GM19239 (cell line): Measurements from ENCODE around the gene SLC7A14.
A peak's percentile ranks its signal among the peaks of the same experiment; 100 is the strongest.

Experiments
- DNase-seq: peaks from one replicate; pipeline ENCODE4 v3.0.0; 2011; ENCODE audit warnings: low spot score; ENCODE audit not compliant: insufficient read length
- FAIRE-seq: peaks from 2 replicates; lab custom pipeline; 2011; peaks lifted over from hg19 to GRCh38; lab: Jason Lieb, UNC

SLC7A14 gene

DNA sequence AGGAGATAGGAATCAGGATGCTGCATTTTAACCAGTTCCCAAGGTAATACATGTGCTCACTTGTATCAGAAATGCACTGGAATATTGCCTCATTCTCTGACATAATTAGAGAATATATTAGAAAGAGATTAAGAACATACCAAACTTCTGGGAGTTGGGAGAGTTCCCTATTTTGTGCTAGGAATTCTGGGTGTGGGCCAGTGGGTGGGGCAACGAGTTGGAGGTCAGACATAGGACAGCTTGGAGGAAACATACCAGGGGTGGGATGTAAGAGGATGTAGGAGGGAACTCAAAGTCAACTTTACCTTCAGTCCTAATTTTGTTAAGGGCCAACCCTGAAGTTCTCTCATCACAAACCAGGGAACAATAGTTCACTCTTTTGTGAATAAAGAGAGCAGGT, 83.6 kb downstream of the SLC7A14 start:
- DNase-seq (no peak), FAIRE-seq (no peak)

DNA sequence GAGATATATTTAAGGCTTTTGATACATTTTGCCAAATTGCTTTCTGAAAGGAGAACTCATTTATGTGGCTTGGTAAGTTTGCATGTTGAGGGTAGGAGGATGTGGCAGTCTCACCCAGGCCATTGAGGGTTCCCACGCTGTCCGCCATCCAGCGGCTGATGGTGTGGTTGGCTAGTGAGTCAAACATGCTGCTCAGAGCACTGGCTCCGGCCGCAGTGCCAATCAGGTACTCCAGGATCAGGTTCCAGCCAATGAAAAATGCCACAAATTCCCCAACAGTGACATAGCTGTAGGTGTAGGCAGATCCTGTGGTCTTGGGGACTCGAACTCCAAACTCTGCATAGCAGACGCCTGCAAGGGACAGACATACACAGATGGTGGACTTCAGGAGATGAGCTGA, 84.9 kb downstream of the SLC7A14 start:
- no peak for FAIRE-seq
- DNase-seq = no peak

DNA sequence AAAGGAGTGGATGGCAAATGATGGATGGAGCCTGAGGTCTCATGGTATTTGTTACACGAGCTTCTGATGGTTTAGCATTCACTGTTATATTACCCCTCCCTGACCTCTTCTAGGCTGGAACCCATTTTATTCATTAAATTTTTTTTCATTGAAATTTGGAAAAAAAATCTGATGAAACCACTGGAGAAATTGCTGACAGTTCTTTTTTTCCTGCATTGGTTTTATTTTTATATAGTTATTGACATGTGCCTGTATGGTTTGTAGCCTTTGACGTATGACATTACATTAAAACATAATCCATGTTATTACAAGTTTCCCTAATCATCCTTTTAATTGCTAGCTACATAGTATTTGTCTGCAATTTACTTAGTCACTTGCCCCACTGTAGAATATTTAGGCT, 85.4 kb downstream of the SLC7A14 start:
- no peak for FAIRE-seq
- no peak for DNase-seq

DNA sequence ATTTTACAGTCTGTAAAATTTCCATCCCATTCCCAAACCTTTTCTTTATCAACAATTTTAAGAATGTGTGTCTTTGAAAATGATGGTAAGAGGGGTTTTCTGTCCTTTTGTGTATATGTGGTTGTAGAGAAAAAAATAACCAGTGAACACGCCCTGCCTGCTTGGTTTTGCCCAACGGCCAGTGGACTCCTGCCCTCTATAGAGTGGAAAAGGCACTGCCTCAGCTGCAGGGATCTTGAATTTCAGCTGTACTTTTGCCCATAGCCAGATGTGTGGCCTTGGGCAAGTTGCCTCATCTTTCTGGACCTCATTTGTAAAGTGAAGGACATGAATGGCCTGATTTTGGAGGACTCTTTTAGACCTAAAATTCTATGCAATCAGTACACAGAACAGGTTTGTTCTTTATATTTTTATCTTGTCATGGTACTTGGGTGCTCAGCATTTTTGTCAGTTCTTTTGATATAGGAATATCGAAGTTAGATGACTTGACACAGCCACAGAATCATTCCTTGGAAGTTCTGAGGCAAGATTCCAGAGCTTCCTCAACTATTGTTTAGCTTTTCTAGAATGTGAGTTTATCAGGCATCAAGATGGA, 86.2 kb downstream of the SLC7A14 start:
- FAIRE-seq (no peak), DNase-seq (peak; percentile 18)

DNA sequence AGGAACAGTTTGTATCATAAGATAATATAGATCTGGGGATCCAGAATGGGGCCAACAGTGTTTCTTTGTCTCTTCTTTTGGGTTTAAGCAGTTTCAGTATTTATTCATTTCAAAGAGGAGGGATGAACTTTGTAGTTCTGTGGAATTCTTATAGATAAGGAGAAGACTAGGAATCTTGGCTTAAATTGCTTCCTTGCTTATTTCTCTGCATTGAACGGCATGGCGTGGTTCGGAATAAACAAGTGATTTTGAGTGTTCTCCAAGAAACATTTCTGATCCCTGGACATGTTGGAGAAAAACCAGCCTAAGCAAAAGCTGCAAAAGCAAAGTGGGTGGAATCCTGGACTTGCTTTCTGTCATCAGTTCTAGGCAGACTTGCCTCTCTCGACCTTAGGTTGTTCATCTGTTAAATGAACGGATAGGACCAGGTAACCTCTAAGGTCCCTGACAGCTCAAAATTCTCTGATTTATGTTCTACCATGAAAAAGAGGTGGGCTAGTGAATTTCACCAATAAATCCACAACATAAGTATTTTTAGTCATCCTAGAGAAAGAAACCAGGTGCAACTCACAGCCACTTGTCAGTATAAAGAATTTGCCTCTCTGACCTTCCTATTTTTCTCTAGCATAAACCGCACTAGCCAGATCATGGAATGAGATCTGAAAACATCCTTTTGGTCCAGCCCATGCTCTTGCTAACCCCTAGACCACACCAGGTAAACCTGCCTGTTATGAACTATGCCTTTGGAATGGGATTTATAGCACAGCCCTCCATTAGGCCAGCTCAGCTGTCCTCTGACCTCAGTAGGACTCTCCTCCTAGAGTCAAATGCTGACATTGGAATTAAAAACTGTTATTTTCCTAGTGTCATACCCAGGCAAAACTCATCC, 88.4 kb downstream of the SLC7A14 start:
- FAIRE-seq (no peak), DNase-seq (no peak)

DNA sequence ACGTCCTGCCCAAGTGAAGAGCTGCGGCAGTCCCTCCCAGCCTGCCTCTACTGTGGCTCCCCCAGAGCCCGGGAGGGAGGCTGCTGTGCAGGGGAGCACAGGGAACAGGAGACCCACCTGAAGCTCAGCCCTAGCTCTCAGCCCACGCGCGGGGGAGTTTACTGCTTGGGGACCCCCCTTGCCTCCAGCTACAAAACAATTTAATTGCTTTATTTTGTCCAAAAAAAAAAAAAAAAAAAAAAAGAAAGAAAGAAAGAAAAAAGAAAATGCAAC, 89.1 kb downstream of the SLC7A14 start:
- no peak for FAIRE-seq
- no peak for DNase-seq

DNA sequence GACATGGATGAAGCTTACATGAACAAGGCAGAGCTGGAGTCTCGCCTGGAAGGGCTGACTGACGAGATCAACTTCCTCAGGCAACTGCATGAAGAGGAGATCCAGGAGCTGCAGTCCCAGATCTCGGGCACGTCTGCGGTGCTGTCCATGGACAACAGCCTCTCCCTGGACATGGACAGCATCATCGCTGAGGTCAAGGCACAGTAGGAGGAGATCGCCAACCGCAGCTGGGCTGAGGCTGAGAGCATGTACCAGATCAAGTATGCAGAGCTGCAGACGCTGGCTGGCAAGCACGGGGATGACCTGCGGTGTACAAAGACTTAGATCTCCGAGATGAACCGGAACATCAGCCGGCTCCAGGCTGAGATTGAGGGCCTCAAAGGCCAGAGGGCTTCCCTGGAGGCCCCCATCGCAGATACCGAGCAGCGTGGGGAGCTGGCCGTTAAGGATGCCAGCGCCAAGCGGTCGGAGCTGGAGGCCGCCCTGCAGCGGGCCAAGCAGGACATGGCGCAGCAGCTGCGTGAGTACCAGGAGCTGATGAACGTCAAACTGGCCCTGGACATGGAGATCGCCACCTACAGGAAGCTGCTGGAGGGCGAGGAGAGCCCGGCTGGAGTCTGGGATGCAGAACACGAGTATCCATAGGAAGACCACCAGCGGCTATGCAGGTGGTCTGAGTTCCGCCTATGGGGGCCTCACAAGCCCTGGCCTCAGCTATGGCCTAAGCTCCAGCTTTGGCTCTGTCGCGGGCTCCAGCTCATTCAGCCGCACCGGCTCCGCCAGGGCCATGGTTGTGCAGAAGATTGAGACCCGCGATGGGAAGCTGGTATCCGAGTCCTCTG, 89.6 kb downstream of the SLC7A14 start:
- FAIRE-seq = no peak
- no peak for DNase-seq

DNA sequence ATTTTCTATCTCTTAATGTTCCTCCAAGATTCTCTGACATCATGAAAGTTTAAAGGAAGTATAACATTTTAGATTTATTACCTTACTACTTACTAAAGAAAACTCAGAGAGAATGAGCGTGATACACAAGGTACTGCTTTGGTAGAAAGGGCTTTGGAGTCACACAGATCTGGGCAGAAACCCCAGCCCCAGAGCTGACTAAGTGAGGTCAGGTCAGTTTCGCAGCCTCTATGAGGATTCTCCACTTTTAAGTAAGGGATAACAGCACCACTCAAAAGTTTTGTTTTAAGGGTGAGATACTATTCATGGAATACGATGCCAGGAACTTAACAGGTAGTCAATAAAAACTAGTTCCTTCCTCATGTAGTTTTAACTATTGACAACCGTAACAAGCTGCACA, 91.1 kb downstream of the SLC7A14 start:
- DNase-seq = no peak
- no peak for FAIRE-seq

DNA sequence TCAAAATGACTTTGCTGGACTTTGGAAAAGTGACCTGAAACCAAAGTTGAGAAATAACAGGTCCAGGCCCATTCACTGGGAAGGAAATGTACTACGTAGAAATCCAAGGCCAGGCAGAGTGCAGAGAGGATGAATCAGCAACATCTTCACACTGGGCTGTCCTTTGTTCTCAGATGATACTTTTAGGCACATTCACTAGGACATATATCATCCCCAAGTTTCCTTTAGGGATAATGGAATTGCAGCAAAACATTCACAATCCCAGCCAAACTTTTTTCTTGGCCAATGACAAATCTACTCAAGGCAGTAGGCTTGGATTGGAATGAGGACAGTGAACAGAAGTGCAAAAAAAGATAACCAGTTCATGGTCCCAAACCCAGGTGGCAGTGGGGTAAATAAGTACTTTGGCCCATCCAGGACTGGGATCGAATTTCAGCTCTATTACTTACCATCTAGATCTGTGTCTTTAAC, 92.1 kb downstream of the SLC7A14 start:
- DNase-seq (no peak), FAIRE-seq (no peak)

DNA sequence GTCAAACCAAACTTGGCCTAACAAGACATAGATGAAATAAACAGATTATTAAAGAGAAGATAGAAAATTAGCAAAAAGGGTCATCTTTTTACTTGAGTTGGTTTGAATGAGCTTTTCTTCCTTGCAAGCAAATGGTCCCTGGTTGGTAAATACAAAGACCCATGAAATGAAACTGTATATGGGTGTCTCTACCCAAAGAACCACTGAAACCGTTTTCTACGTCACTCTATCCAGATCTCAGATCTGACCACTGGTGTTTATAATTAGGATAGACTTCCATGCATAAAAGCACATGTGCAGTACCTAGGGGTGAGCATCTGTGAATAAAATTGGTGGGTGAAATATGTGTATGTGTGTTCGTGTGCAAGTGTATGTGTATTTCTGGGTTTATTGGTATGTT, 94.0 kb downstream of the SLC7A14 start:
- no peak for DNase-seq

DNA sequence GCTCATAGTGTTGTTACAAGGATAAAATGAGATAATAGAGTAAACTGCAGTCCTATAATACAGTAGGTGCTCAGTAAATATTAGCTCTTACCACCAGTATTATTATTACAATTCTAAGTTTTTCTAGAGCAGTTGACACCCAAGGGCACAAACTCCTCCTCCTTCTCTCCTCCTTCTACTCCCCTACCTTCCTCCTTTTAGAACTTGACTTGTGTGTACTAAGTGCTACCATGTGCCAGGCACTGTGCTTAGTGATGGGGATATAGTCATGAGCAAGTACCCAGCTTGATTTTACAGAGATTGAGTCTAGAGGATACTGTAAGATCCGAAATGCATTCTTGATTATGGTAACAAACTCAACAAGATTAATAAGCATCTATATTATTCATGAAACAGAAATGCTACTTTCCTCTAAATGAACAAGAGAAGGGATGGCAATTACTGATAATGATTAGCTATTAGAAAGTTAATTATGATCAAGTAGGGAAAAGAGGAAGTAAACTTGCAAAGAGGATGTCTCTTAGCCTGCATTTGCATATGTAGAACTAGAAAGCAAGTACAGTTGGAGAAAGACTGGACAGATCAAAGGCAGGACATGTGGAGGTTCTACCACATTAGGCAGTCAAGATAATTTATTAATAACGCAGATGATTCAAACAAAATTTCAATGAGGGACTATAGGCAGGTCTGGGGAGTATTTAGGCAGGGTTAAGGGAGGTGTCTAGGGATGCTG, 94.9 kb downstream of the SLC7A14 start:
- DNase-seq (no peak), FAIRE-seq (no peak)

More for the DNA sequence above, 94.0 kb downstream of the SLC7A14 start:
- no peak for FAIRE-seq

DNA sequence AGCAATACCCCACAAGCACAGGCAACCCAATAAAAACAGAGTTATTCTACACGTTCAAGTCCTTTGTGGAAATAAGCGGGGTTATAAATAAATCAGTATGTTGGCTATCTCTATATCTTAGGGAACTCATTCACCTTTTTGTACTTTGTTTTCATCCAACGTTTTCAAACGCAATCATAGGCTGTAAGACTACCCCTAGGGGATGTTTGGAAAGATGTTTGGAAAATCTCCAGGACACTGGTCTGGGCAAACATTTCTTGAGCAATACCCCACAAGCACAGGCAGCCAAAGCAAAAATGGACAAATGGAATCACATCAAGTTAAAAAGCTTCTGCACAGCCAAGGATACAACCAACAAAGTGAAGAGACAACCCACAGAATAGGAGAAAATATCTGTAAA, 97.1 kb downstream of the SLC7A14 start:
- FAIRE-seq = no peak

DNA sequence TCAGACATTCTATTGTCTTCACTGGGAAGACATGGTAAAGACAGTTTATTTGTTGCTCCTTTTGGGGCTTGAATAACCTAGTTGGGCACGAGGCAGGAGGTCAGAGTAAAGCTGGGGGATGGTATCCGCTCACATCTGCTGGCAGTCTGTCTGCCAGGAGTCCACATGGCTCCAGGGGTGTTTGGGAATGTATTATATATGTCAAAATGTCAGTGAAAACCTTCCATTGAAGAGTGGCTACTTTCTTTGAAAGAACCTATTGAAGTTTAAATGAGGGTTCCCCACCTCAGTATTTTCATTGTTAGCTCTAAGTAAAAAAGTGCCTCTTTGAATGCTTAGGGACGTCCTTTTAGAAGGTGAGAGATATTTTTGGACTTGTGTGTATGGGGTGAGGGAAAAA, 98.8 kb downstream of the SLC7A14 start:
- no peak for DNase-seq
- no peak for FAIRE-seq

More for the DNA sequence above, 97.1 kb downstream of the SLC7A14 start:
- DNase-seq = no peak

DNA sequence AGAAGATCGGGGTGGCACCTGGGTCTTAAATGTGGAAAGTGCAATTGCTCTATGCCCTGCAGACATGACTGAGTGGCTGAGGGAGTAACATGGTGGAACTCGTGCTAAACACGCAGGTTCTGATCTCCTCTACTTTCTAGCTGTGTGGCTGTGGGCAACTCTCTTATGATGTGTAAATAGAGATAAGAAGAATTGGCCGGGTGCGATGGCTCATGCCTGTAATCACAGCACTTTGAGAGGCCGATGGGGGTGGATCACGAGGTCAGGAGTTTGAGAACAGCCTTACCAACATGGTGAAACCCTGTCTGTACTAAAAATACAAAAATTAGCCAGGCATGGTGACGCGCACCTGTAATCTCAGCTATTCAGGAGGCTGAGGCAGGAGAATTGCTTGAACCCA, 99.5 kb downstream of the SLC7A14 start:
- no peak for DNase-seq
- no peak for FAIRE-seq

DNA sequence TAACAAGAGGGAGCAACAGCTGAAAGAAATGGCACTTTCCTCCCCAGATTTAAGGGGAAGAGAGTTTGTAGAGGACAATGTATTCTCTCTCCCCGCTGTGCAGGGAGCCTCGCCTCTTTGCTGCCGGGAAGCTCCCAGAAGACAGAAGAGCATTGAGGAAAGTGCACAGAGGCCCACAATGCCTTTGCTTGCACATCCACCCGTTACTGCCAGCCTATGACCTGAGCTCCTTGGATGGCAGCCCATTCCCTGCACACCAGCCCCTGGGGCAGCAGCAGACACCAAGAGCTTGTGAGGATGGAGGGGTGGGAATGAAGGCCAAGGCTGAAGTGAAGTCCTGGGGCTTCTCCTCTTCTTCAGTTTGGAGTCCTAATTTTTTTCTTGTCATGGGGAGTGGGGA, 100.2 kb downstream of the SLC7A14 start:
- FAIRE-seq = no peak

DNA sequence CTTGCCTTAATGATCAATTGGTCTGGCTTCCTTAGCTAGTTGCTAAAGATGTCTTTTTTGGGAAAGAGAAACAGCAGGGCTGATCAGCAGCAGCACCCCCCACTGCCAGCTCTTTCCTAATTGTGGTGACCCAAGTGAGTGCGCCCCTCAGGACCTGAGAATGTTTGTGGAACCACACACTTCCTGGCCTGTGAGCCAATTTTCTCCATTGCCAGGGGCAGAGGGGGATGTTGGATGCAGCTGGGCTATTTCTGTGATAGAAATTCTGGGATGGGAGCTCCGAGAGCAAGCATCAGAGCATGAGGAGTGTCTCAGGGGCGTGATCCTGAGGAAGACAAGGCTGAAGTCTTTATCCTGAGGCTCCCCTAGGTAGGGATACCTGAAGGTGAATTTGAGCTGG, 100.6 kb downstream of the SLC7A14 start:
- DNase-seq (no peak), FAIRE-seq (no peak)

More for the DNA sequence above, 100.2 kb downstream of the SLC7A14 start:
- no peak for DNase-seq

DNA sequence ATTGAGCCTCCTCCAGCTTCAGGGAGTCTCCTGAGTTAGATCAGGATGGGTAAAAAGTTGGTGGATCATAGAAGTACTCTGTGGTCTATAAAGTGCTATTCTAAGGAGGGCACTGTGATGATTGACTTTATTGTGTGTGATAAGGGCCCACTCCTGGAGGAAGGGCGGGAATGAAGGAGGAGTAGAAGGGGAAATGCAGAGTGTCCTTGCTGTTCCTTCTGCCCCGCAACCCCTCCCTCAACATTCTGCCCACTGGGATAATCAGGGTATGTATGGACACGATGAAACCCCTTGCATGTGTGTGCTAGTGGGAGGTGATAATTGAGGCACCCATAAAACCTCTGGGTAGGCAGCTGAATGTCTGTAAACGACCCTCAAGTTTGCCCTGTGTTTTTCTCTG, 101.0 kb downstream of the SLC7A14 start:
- DNase-seq (no peak), FAIRE-seq (no peak)

DNA sequence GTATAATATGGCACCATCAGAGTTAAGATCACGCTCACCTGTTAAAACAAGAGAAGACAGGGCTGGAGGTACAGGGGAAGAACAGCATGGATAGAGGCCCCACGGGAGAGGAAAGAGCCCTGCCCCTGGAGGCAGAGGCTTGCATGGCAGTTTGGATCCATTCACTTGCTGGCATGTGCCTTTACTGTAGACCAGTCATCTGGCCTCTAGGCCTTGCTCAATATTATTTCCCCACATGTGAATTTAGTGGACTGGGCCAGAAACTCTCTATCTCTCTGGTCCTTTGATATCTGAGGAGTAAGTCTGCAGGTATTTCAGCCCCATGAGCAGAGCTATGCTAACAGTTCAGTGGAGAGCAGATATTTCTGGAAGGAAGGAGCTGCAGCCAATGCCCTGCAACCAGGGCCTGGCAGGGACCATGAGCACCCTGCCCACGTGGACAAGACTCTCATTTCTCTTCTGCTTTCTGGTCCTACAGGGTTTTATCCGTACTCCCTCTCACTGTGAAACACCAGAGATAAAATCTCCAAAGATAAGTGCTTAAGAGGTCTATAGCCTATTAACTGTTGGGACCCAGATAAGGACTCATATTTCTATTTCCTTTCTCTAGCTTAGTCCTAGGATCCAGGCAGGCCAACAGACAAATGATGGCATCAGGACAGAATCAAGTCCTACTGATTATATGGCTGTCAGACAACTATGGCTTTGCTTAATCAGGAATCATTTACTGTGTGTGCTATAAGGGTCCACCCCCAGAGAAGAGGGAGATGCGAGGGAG, 102.2 kb downstream of the SLC7A14 start:
- no peak for FAIRE-seq
- no peak for DNase-seq

DNA sequence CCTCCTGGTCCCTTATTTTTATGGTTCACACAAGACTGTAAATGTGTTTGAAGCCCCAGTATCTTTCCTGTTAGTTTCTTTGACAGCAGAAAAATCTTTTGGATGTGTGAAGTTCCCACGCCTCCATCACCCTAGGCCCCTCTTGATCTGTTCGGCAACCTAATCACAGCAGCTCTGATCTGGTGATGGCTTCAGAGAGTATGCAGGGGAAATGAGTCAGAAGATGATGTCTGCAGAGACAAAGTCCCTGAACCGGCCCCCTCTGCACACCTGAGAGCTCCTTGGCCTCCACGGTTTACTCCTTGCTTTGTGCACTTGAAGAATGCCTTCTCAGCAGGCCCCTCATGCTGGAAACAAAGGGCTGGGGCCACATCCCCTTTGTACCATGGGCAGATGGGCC, 103.7 kb downstream of the SLC7A14 start:
- no peak for FAIRE-seq
- no peak for DNase-seq

DNA sequence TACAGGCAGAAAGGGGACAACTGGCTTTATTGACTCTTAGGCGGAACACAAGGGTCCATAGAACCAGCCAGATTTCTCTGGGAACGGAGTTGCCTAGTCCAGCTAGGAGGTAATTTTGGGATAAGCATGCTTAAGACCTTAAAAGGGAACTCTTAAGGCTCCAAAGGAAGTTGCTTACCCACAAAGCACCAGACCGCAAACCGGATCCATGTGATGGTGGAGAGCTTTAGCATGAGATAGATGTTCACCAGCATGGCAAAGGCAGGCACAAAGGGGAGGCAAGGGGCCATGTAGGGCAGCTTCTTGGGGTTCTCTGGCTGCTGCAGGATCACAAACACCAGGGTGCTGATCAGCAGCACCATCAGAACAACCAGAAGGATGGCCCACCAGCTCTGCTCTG, 105.8 kb downstream of the SLC7A14 start:
- FAIRE-seq = no peak

More for the DNA sequence above, 105.8 kb downstream of the SLC7A14 start:
- DNase-seq = no peak
